A549 treated with RU486 at 1 μM for 4 hours (cell line): Measurements from ENCODE around the gene BCL11B. TPM values are rescaled to one million over a fixed set of nuclear protein-coding genes. Genes with fewer than 3 reads are reported as not detected.

Experiments used
- total RNA-seq: library from RNA; stranded (reverse); fragments of 200-300 nt; extraction: Qiagen RNA extraction; gene quantifications from 5 replicates; pipeline ENCODE4 v1.2.3, GENCODE V29; 2022; ENCODE audit warnings: low read depth

The BCL11B gene
- 0.16 to 0.30 TPM (median 0.30 TPM) in 5 replicates for total RNA-seq

DNA sequence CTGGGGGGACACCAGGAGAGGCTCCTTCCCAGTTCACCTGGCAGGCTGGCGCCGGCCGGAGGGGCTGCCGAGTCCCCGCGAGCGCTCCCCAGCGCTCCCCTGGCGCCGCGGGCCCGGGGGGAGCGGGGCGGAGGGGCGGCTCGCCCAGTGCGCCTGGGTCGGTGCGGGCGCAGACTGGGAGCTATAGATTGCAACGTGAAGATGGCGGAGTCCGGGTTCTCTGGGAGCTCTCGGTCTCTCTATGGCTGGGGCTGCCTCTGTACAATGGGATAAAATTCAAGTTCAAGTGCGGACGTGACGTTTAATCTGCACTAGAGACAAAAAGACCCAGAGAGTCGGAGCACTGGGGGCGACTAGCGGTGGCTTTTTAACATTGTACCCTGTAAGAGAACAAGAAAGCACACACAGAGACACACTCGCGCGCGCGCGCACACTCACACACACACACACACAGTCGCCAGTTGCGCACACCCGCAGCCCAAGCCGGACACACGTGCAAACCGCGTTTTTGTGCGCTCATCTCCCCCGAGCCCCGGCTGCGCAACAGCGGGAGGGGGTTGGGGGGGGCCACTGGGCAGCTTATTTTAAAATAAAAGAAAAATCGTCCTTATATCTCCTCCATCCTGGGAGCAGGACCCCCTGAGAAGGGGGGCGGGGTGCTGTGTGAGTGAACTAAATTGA lies at the start of gene BCL11B:
BCL11B (minus strand) TSS at position 247 of the 681 bp plus-strand sequence. CDS start 979 bp downstream, outside the sequence.

Other genes starting within 250 kb of the BCL11B start
- 43.0 to 54.2 TPM (median 50.1 TPM) in 5 replicates for gene SETD3, start 208.7 kb upstream of the BCL11B start, total RNA-seq
- gene CCNK, start 209.2 kb upstream of the BCL11B start, total RNA-seq: 44.8 to 59.1 TPM (median 50.3 TPM) in 5 replicates